ENCODE data around the gene PRDX3.

Gene PRDX3

DNA sequence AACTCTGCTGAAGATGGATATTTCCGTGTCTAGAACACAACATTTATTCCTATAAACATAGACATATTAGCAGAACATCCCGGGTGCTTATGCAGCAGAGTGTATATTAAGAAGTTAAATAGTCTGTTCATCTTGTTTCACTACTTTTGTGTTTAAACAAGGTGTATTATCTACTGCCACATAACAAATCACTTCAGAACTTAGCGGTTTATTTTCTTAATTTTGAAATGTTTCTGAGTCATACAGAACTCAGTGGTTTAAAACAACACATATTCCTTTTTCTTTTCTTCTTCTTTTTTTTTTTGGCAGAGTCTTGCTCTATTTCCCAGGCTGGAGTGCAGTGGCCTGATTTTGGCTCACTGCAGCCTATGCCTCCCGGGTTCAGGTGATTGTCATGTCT, 48.9 kb downstream of the PRDX3 start:
- DNase-seq (ENCODE audit: low spot score), result no peak

DNA sequence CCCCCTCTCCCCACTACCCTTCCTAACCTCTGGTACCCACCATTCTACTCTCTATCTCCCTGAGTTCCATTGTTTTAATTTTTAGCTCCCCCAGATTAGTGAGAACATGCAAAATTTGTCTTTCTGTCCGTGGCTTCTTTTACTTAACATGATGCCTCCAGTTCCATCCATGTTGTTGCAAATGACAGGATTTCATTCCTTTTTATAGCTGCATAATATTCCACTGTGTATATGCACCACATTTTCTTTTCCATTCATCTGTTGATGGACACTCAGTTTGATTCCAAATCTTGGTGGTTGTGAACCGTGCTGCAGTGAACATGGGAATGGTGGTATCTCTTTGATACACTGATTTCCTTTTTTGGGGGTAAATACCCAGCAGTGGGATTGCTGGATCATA, 52.7 kb downstream of the PRDX3 start:
- no peak for DNase-seq (ENCODE audit: low spot score)

DNA sequence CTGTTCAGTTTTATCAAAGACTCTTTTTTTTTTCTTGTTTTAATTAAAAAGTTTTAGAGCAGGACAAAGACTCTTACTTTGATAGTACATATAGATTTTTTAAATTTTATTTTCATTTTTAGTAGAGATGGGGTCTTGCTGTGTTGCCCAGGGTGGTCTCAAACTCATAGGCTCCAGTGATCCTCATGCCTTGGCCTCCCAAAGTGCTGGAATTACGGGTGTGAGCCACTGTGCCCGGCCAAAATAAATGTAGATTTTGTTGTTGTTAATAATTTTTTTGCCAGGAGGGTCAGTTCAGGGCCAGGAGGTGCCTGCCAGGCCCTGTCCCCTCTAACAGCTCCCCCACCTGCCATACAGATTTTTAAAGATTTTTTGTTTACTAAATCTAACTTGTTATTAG, 57.7 kb downstream of the PRDX3 start:
- DNase-seq (ENCODE audit: low spot score), result no peak

DNA sequence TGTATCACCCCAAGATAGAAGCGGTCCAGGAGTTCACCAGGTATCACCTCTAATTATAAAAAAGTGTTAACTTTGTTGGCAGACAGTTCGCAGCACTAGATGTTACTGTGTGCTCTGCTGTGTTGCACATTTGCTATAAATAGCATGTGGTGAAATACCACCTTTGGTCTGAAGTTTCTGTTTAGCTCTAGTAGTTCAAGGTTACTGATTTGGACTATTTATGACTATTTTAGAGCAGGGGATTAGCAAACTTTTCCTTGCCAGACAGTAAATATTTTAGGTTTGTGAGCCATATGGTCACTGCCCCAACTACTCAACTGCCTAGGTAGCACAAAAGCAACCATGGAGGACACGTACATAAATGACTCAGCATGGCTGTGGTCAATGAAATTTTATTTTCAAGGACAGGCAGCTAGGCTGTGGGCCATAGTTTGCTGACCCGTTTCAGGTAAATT, 58.2 kb downstream of the PRDX3 start:
- DNase-seq (ENCODE audit: low spot score), result no peak

DNA sequence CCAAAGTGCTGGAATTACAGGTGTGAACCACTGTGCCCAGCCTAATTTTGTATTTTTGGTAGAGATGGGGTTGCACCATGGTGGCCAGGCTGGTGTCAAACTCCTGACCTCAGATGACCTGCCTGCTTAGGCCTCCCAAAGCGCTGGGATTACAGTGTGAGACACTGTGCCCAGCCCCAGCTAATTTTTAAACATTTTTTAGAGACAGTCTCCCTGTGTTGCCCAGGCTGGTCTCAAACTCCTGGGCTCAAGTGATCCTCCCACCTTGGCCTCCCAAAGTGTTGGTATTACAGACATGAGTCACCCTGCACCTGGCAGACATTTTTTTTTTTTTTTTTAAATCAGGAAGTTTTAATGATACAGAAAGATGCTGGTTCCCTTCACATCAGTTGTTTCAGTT, 59.2 kb downstream of the PRDX3 start:
- no peak for DNase-seq (ENCODE audit: low spot score)

DNA sequence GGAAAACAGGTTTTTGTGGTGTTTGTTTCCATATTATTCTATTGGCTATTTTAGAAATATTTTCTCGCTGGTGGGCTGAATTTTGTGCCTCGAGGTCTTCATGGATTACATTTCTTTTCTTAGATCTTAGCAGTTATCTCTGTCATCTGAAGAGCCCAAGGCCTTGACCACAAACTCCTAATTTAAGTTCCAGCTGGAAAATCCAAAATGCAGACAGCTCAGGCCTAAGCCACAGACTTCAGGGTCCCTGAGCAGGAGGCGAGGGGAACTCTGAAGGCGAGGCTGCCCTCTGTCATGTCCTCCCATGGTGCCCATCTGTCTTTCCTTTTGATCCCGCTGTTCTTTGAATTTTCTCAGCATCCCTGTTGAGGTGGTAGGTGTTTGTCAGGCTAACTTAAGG, 60.4 kb downstream of the PRDX3 start:
- no peak for DNase-seq (ENCODE audit: low spot score)

Measured in activated CD4-positive, alpha-beta T cell treated with anti-CD3 and anti-CD28 coated beads, Interleukin-2, Interleukin-4, amounts not matched to agents 100 ng/mL and 50 ng/mL, durations not matched to agents 16 hours and 8 hours (primary cell).